SK-N-SH (cell line): ENCODE results near the gene EFNB2. TPM values are rescaled to one million over a fixed set of nuclear protein-coding genes. Genes with fewer than 3 reads are reported as not detected.

ENCODE experiments used
- CTCF ChIA-PET: fragments of 300-600, 350-600 bp; formaldehyde crosslinking; extraction: SDS; loops from one replicate; lab custom pipeline; 2021; lab: Yijun Ruan, JAX
- POLR2A ChIA-PET: fragments of 350-600 bp; sonication (Branson Sonifier 250); formaldehyde crosslinking; extraction: SDS; loops from one replicate; lab custom pipeline; 2020; ENCODE audit warnings: antibody characterized with exemption, inconsistent platforms; lab: Yijun Ruan, JAX
- DNase-seq: peaks from one replicate; pipeline ENCODE4 v3.0.0; 2012
- H2AFZ ChIP-seq: fragments of 200-600 bp; sonication (generic); 2 replicates; pipeline ENCODE4 v1.8.1; 2016; ENCODE audit warnings: antibody characterized with exemption, mild to moderate bottlenecking, low read depth
- H3F3A ChIP-seq: fragments of 200-600 bp; sonication (generic); replicated peaks from 2 replicates; pipeline ENCODE3; 2016; ENCODE audit warnings: antibody characterized with exemption, mild to moderate bottlenecking; ENCODE audit not compliant: insufficient read depth
- H3K27ac ChIP-seq, 2 experiments: fragments of 200-500 bp in 1 of 2; fragments of 200-600 bp in 1 of 2; sonication (Bioruptor generic) in 1 of 2; sonication (generic), shearing (Covaris generic) in 1 of 2; 2 replicates each; pipeline versions ENCODE4 v1.5.1 to v1.6.1; 2014 to 2016; ENCODE audit warnings: low read depth in 2 of 2, inconsistent platforms in 1 of 2, low read length in 1 of 2, mild to moderate bottlenecking in 1 of 2, mixed read lengths in 1 of 2
- H3K27me3 ChIP-seq: fragments of 200-600 bp; sonication (generic), shearing (Covaris generic); 2 replicates; pipeline ENCODE4 v1.6.1; 2016; ENCODE audit warnings: mixed run types; ENCODE audit not compliant: insufficient read depth
- H3K36me3 ChIP-seq, 2 experiments: fragments of 200-500 bp in 1 of 2; fragments of 200-600 bp in 1 of 2; sonication (Bioruptor generic) in 1 of 2; sonication (generic) in 1 of 2; replicated peaks in 1 of 2; 2 replicates each; pipeline versions ENCODE3 to v1.5.1; 2014 to 2016; ENCODE audit warnings: low read length in 1 of 2, mild to moderate bottlenecking in 1 of 2; ENCODE audit not compliant: insufficient read depth in 2 of 2, control insufficient read depth in 1 of 2
- H3K4me1 ChIP-seq, 2 experiments: fragments of 200-500 bp in 1 of 2; fragments of 200-600 bp in 1 of 2; sonication (Bioruptor generic) in 1 of 2; sonication (generic), shearing (Covaris generic) in 1 of 2; 2 replicates each; pipeline versions ENCODE4 v1.5.1 to v1.6.1; 2014 to 2016; ENCODE audit warnings: low read depth in 1 of 2, low read length in 1 of 2, mixed run types in 1 of 2; ENCODE audit not compliant: insufficient read depth in 2 of 2, control insufficient read depth in 1 of 2
- H3K4me2 ChIP-seq: fragments of 200-600 bp; sonication (generic), shearing (Covaris generic); 2 replicates; pipeline ENCODE4 v1.6.1; 2017; ENCODE audit warnings: mixed run types
- H3K4me3 ChIP-seq, 2 experiments: fragments of 200-500 bp in 1 of 2; fragments of 200-600 bp in 1 of 2; sonication (Bioruptor generic) in 1 of 2; sonication (generic), shearing (Covaris generic) in 1 of 2; 2 replicates each; pipeline versions ENCODE4 v1.5.1 to v1.8.1; 2014 to 2016; ENCODE audit warnings: low read depth in 2 of 2, inconsistent platforms in 1 of 2, low read length in 1 of 2, mild to moderate bottlenecking in 1 of 2, mixed read lengths in 1 of 2, moderate library complexity in 1 of 2
- H3K79me2 ChIP-seq: fragments of 200-600 bp; sonication (generic); 2 replicates; pipeline ENCODE4 v1.8.1; 2017; ENCODE audit warnings: mild to moderate bottlenecking; ENCODE audit not compliant: insufficient read depth
- H3K9ac ChIP-seq: fragments of 200-600 bp; sonication (generic); 2 replicates; pipeline ENCODE4 v1.6.1; 2017; ENCODE audit warnings: mixed run types
- H3K9me2 ChIP-seq: fragments of 200-600 bp; sonication (generic); 2 replicates; pipeline ENCODE4 v1.6.1; 2017; ENCODE audit warnings: mixed run types
- H3K9me3 ChIP-seq: fragments of 200-600 bp; sonication (generic); 2 replicates; pipeline ENCODE4 v1.6.1; 2017; ENCODE audit warnings: mixed run types, mild to moderate bottlenecking, moderate library complexity
- H4K20me1 ChIP-seq: fragments of 200-600 bp; sonication (generic); 2 replicates; pipeline ENCODE4 v1.6.1; 2017; ENCODE audit warnings: mild to moderate bottlenecking, mixed run types; ENCODE audit not compliant: insufficient read depth
- CHD2 ChIP-seq: fragments of 150-350 bp; IDR thresholded peaks from 2 replicates; pipeline ENCODE4 v1.6.1; 2018; ENCODE audit warnings: low read length; ENCODE audit not compliant: partially characterized antibody
- EZH2phosphoT487 ChIP-seq: fragments of 200-600 bp; sonication (generic); IDR thresholded peaks from 2 replicates; pipeline ENCODE4 v1.6.1; 2017; ENCODE audit warnings: low read depth, mixed run types, mild to moderate bottlenecking, antibody characterized with exemption, moderate library complexity, borderline replicate concordance
- FOSL2 ChIP-seq: IDR thresholded peaks from 2 replicates; pipeline ENCODE4 v1.4.0; 2012; ENCODE audit warnings: low read depth, mild to moderate bottlenecking, moderate library complexity, borderline replicate concordance
- FOXJ3 ChIP-seq: sonication (generic); formaldehyde crosslinking; IDR thresholded peaks from 2 replicates; pipeline ENCODE4 v1.5.1; 2020; ENCODE audit warnings: mild to moderate bottlenecking, missing genetic modification reagents
- FOXM1 ChIP-seq: IDR thresholded peaks from 2 replicates; pipeline ENCODE4 v1.4.0; 2012; ENCODE audit warnings: low read depth, mild to moderate bottlenecking
- GABPA ChIP-seq: IDR thresholded peaks from 2 replicates; pipeline ENCODE4 v1.4.0; 2012; ENCODE audit warnings: low read depth, mild to moderate bottlenecking
- JUND ChIP-seq: IDR thresholded peaks from 2 replicates; pipeline ENCODE4 v1.4.0; 2012
- MXI1 ChIP-seq: IDR thresholded peaks from 2 replicates; pipeline ENCODE4 v1.6.1; 2012; ENCODE audit warnings: mild to moderate bottlenecking, low read depth, low read length, improper control_type of control experiment
- NRF1 ChIP-seq: IDR thresholded peaks from 2 replicates; pipeline ENCODE4 v1.6.1; 2012; ENCODE audit warnings: low read depth, mild to moderate bottlenecking, low read length
- PBX3 ChIP-seq: IDR thresholded peaks from 2 replicates; pipeline ENCODE4; 2012
- POLR2AphosphoS5 ChIP-seq: IDR thresholded peaks from 2 replicates; pipeline ENCODE4 v1.6.1; 2012; ENCODE audit warnings: low read depth, low read length
- RFX5 ChIP-seq: IDR thresholded peaks from 2 replicates; pipeline ENCODE4 v1.6.1; 2012; ENCODE audit warnings: mild to moderate bottlenecking, improper control_type of control experiment, low read length
- RXRA ChIP-seq: IDR thresholded peaks from 2 replicates; pipeline ENCODE4 v1.4.0; 2012; ENCODE audit warnings: low read depth, mild to moderate bottlenecking, borderline replicate concordance
- SIN3A ChIP-seq: IDR thresholded peaks from 2 replicates; pipeline ENCODE4 v1.6.1; 2012; ENCODE audit warnings: low read depth, mild to moderate bottlenecking, low read length, moderate library complexity, borderline replicate concordance
- TAF1 ChIP-seq: IDR thresholded peaks from 2 replicates; pipeline ENCODE4 v1.6.1; 2012; ENCODE audit warnings: low read depth, mild to moderate bottlenecking, low read length, moderate library complexity, borderline replicate concordance
- WGBS: methylation state at CpG from one replicate; pipeline ENCODE4 v1.1.6; 2017; ENCODE audit warnings: low lambda C conversion rate; 5-methylcytosine and 5-hydroxymethylcytosine counted together
- polyA plus RNA-seq, 3 experiments: library from polyadenylated mRNA; depleted of rRNA; stranded (reverse); fragments of >200 nt; gene quantifications; 2 replicates each; pipeline ENCODE4 v1.2.3, GENCODE V29; 2012
- TF ChIP-seq, protein P1 (sequence below): IDR thresholded peaks from 2 replicates; pipeline ENCODE4 v1.4.0; 2012; ENCODE audit warnings: low read depth
- TF ChIP-seq, protein P2 (sequence below): fragments of 150-350 bp; IDR thresholded peaks from 2 replicates; pipeline ENCODE4 v1.6.1; 2016; ENCODE audit warnings: mild to moderate bottlenecking, low read depth, low read length
- TF ChIP-seq, protein P3 (sequence below): IDR thresholded peaks from 2 replicates; pipeline ENCODE4 v1.4.0; 2012; ENCODE audit warnings: low read depth, borderline replicate concordance

Gene EFNB2
- polyA plus RNA-seq, 1 of the 3 experiments (the other 2 are of a cell fraction), result 3.0 TPM

DNA sequence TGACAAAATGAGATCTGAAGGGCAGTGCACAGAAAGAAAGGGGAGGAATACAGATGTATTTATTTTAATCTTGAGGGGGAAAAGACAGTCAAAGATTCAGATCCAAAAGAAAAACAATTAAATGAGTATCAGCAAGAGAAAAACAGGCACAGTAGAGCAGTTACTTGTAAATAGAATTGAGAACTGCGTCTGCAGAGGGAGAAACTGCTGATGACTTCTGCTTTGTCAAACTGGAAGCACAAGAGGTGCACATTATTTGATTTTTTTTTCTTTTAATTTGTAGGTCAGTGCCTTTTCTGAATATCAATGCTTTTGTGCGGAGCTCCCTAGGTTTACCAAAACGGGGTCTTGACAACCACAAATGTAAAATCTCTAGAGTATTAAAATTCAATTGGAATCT lies 37.3 kb downstream of the EFNB2 start:
- Histone ChIP-seq H3K36me3 (peaks cover 7 to 14% of the 10 kb centered on the region in 2 experiments), H2AFZ (no peak overlapping the region), H3K27me3 (no peaks in the 10 kb centered on the region), H3K79me2 (no peaks in the 10 kb centered on the region), H3K4me2 (0 out of 2 replicates have a peak overlapping the region, but pooled peaks have one; percentile 45), H3K9me2 (no peaks in the 10 kb centered on the region), H4K20me1 (no peaks in the 10 kb centered on the region), H3K27ac (no peak overlapping the region), H3K9me3 (no peaks in the 10 kb centered on the region), H3K4me3 (no peak overlapping the region), H3F3A (peaks cover 13% of the 10 kb centered on the region), H3K4me1 (peaks cover 13 to 17% of the 10 kb centered on the region in 2 experiments), H3K9ac (no peak overlapping the region)
- no peak for DNase-seq
- 85% methylated on average over 3 of the region's 3 CpGs for WGBS
- TF ChIP-seq RXRA, result no peak
- TF ChIP-seq POLR2AphosphoS5, result no peak
- TF ChIP-seq PBX3, result no peak
- TF ChIP-seq FOXJ3 (CRISPR knock-in tag), result no peak
- no peak for TF ChIP-seq EZH2phosphoT487
- no peak for TF ChIP-seq FOSL2
- TF ChIP-seq, protein P1, sequence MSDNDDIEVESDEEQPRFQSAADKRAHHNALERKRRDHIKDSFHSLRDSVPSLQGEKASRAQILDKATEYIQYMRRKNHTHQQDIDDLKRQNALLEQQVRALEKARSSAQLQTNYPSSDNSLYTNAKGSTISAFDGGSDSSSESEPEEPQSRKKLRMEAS, result no peak
- TF ChIP-seq, protein P2, sequence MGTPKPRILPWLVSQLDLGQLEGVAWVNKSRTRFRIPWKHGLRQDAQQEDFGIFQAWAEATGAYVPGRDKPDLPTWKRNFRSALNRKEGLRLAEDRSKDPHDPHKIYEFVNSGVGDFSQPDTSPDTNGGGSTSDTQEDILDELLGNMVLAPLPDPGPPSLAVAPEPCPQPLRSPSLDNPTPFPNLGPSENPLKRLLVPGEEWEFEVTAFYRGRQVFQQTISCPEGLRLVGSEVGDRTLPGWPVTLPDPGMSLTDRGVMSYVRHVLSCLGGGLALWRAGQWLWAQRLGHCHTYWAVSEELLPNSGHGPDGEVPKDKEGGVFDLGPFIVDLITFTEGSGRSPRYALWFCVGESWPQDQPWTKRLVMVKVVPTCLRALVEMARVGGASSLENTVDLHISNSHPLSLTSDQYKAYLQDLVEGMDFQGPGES, result no peak
- no peak for TF ChIP-seq SIN3A
- TF ChIP-seq TAF1, result no peak
- no peak for TF ChIP-seq FOXM1
- TF ChIP-seq MXI1, result no peak
- TF ChIP-seq GABPA, result no peak
- TF ChIP-seq CHD2, result no peak
- TF ChIP-seq JUND, result no peak
- TF ChIP-seq, protein P3, sequence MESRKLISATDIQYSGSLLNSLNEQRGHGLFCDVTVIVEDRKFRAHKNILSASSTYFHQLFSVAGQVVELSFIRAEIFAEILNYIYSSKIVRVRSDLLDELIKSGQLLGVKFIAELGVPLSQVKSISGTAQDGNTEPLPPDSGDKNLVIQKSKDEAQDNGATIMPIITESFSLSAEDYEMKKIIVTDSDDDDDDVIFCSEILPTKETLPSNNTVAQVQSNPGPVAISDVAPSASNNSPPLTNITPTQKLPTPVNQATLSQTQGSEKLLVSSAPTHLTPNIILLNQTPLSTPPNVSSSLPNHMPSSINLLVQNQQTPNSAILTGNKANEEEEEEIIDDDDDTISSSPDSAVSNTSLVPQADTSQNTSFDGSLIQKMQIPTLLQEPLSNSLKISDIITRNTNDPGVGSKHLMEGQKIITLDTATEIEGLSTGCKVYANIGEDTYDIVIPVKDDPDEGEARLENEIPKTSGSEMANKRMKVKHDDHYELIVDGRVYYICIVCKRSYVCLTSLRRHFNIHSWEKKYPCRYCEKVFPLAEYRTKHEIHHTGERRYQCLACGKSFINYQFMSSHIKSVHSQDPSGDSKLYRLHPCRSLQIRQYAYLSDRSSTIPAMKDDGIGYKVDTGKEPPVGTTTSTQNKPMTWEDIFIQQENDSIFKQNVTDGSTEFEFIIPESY, result no peak
- TF ChIP-seq RFX5, result no peak
- no peak for TF ChIP-seq NRF1
- ChIA-PET CTCF (no interaction called here), POLR2A (no interaction called here)
